CMK (cell line): ENCODE data around the gene SHMT2.
A peak's percentile ranks its signal among the peaks of the same experiment; 100 is the strongest.

Experiments
- DNase-seq: peaks from one replicate; pipeline ENCODE4 v3.0.0-alpha.2; 2010; ENCODE audit warnings: low read depth

Gene SHMT2

GRCh38 chr12:57198329-57198728 lies 31.2 kb upstream of the SHMT2 start:
- DNase-seq, result no peak

DNA sequence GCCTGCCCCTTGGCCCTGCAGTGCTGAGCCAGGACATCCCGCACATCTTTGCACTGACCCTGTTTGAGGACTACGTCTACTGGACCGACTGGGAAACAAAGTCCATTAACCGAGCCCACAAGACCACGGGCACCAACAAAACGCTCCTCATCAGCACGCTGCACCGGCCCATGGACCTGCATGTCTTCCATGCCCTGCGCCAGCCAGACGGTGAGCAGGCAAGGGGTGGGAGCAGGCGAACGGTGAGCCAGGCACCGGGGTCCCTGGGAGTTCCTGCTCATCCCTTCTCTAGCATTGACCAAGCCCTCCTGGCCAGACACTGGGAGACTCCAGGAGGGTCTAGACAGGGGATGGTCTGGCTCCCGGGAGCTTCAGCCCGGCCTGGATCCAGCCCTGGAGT lies 30.3 kb upstream of the SHMT2 start:
- DNase-seq, result no peak

- DNase-seq, result no peak
These were observed 29.0 kb upstream of the SHMT2 start for GRCh38 chr12:57200497-57200896.

DNA sequence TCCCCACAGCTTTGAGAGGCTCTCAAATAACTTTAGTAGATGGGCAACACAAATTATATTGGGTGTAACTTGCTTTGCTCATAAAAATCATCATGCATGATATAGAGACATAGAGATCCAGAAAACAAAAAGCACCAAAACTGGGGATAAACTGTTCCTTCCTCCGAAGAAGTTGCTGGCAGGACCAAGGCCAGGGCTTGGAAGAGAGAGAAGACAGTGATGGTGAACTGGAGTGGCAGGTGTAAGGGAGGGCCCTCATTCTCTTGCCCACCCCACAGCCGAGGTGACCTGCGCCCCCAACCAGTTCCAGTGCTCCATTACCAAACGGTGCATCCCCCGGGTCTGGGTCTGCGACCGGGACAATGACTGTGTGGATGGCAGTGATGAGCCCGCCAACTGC lies 28.3 kb upstream of the SHMT2 start:
- no peak for DNase-seq

GRCh38 chr12:57201631-57202030 lies 27.9 kb upstream of the SHMT2 start:
- DNase-seq, result no peak

DNA sequence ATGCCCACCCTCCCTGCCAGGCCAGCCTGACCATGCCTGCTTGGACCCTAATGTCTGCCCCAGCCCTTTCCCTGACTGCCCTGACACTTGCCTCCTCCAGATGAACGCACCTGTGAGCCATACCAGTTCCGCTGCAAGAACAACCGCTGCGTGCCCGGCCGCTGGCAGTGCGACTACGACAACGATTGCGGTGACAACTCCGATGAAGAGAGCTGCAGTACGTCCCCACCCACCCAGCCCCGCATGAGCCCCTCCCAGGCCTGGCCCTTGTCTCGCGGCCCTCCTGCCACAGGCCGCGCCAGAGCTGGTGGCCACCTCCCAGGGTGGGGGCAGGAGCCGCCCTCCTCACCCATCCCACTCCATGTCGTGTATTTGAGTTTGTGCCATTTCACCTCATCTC lies 27.2 kb upstream of the SHMT2 start:
- DNase-seq, result no peak

DNA sequence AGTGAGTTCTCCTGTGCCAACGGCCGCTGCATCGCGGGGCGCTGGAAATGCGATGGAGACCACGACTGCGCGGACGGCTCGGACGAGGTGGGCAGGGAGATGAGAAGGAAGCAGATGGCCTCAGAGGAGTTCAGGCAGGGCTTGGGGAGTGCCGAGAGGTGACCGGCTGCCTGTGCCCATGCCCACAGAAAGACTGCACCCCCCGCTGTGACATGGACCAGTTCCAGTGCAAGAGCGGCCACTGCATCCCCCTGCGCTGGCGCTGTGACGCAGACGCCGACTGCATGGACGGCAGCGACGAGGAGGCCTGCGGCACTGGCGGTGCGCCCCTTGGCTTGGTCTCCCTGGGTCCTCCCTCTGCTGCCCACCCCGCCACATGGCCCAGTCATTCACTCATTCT lies 26.3 kb upstream of the SHMT2 start:
- no peak for DNase-seq

- no peak for DNase-seq
These were observed 25.7 kb upstream of the SHMT2 start for GRCh38 chr12:57203791-57204190.

DNA sequence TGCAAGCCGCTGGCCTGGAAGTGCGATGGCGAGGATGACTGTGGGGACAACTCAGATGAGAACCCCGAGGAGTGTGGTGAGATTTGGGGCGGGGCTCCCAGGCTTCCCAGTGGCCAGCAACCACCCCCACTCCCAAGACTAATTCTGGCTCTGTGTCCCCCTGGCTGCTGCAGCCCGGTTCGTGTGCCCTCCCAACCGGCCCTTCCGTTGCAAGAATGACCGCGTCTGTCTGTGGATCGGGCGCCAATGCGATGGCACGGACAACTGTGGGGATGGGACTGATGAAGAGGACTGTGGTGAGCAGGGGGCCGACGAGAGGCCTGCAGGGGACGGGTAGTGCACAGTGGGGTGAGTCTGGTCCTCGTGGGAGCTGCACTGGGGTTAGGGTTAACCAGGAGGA lies 25.1 kb upstream of the SHMT2 start:
- DNase-seq, result no peak

DNA sequence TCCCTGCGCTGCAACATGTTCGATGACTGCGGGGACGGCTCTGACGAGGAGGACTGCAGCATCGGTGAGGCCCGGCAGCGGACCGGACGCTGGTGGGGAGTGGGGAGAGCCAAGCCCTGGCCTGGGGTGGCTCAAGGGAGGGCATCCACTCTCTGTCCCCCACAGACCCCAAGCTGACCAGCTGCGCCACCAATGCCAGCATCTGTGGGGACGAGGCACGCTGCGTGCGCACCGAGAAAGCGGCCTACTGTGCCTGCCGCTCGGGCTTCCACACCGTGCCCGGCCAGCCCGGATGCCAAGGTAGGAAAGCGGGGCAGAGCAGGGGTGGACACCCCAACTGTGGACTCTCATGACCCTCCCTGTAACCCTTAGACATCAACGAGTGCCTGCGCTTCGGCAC lies 24.3 kb upstream of the SHMT2 start:
- DNase-seq, result no peak

- no peak for DNase-seq
These were observed 23.6 kb upstream of the SHMT2 start for GRCh38 chr12:57205931-57206330.

- no peak for DNase-seq
These were observed 21.5 kb upstream of the SHMT2 start for GRCh38 chr12:57207731-57208630.

GRCh38 chr12:57208631-57209282 lies 20.8 kb upstream of the SHMT2 start:
- DNase-seq, result no peak

GRCh38 chr12:57209916-57210315 lies 19.6 kb upstream of the SHMT2 start:
- DNase-seq, result no peak

GRCh38 chr12:57210461-57210860 lies 19.1 kb upstream of the SHMT2 start:
- no peak for DNase-seq

DNA sequence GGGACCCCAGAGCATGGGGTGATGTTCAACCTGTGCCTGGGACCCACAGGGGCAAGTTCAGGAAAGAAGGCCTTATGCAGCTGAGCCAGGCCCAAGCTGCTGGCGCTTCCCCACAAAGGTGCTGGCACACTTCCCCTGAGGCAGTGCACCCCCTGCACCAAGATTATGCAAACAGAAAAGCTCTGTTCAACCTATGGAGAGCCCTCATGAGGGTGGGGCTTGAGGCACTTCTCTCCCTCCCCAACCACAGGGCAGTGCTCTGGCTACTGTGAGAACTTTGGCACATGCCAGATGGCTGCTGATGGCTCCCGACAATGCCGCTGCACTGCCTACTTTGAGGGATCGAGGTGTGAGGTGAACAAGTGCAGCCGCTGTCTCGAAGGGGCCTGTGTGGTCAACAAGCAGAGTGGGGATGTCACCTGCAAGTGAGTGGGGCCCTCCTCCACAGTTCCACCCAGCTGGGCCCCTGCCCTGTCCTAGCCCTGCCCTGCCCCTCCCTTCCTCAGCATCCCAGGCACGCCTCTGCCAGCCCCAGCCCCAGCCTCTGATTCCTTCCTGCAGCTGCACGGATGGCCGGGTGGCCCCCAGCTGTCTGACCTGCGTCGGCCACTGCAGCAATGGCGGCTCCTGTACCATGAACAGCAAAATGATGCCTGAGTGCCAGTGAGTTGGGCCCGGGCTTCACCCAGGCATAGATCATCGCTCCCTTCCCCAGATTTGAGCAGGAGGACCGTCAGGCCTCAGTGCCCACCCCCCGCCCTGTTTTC lies 18.4 kb upstream of the SHMT2 start:
- DNase-seq, result no peak

- no peak for DNase-seq
These were observed 17.5 kb upstream of the SHMT2 start for GRCh38 chr12:57211791-57212700.

GRCh38 chr12:57212701-57213057 lies 16.8 kb upstream of the SHMT2 start:
- no peak for DNase-seq

GRCh38 chr12:57213058-57213715 lies 16.3 kb upstream of the SHMT2 start:
- DNase-seq, result peak; percentile 81

DNA sequence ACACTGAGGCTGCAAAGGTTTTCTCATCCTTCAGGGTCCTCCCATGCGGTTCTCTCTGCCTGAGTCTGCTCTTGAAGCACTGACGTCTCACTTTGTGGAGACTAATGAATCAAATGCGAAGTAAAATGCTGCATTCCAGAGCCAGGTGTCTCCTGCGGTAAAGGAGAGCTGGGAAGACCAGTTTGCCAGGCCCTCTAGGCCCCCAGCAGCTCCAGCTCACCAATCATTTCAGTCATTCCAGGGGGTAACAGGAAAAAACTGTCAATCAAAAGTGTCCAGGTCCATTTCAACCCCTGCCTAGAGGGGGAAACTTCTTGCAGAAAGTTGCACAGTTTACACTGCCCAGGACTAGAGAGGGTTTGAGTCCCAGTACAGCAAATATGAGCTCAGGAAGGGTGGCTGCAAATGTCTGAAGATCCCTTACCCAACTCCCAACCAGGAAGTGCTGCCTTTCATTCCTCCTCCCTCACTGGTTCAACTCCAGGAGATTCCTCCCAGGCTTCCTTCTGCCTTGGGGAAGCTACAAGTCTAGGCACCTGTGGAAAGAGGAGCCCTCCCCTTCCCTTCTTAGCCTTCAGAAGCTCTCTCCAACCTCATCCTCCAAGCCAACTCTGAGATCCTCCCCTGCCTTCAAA lies 15.6 kb upstream of the SHMT2 start:
- no peak for DNase-seq

- DNase-seq, result no peak
These were observed 15.1 kb upstream of the SHMT2 start for GRCh38 chr12:57214398-57214781.
